Activated CD8-positive, alpha-beta memory T cell treated with anti-CD3 and anti-CD28 coated beads, Interleukin-2, amount 50 U/mL, for 24 hours (primary cell): ENCODE measurements around the gene RBMX.
"Not testable (repeated sequence)": the region's sequence is repeated elsewhere in the genome, so short reads cannot be mapped to it uniquely, and the experiment has no call there.

ENCODE experiments used
- DNase-seq: peaks from one replicate; pipeline ENCODE4 v3.0.0-alpha.2; 2020; ENCODE audit errors: extremely low read depth

The RBMX gene

DNA sequence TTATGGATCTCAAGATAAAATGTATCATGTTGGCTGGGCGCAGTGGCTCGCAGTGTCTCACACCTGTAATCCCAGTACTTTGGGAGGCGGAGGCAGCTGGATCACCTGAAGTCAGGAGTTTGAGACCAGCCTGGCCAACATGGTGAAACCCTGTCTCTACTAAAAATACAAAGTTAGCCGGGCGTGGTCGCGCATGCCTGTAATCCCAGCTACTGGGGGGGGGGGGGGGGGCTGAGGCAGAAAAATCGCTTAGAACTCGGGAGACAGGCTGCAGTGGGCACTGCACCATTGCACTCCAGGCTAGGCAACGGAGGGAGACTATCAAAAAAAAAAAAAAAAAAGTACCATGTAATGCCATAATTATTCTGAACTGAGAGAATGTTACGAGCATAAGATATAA lies 2.1 kb downstream of the RBMX start:
- DNase-seq, result no peak

DNA sequence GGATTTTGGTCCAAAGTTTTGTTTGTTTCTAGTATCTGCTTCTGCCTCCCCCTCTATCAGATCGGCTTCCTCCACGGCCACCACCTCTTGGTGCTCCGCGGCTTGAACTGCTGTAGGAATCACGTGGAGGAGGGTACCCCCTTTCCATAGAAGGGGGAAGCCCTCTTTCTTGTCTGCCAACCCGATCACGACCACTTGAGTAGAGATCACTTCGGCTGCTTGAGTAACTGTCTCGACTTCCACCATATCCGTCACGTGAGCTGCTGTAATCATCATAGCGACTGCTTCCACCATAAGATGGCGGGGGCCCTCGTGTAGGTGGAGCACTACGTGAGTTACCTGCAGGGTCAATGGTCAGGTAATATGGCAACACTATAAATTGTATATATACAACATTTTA lies 6.4 kb downstream of the RBMX start:
- DNase-seq, result not testable (repeated sequence)

DNA sequence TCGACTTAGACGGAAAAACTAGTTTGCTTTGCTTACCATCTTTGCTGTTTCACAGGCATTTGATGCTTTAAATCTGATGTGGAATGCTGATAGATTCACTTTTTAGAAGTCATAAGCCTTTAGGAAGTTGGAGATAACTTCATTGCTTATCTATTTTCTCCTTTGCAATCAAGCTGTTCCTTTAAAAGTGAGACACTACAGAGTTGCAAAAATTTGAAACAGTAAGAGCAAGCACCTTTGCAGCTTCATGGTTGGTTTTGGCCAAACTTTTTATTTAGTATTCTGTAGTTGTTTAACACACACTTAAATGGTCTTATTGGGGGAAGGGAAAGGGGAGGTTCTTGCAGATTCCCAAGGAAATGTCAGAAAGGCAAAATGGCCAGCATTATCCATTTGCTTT lies 7.3 kb downstream of the RBMX start:
- not testable (repeated sequence) for DNase-seq

DNA sequence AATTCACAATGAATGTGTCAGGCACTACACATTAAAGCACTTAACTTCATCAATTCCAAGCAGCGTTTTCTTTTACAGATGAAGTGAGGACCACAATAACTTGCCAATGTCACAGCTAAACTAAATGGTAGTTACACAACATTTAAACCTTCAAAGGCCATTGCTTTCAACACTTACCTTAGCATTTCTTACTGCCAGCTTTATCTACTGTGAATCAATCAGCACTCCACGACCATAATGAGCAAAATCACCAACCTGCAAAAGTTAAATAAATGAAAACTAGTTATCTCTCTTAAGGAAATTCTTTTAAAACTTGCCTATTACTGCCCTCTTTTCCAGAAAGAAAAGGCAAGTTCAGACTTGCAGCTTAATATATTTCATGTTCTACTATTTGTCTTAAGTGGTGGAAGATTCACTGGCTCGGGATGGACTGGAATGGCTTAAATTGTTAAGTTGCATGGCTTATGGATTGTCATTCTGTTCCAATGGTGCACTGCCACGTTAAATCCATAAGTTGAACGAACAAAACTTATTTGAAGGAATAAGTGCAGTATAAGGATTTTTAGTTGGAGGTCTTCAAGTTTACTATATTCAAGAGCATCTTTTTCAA lies 8.3 kb downstream of the RBMX start:
- DNase-seq, result no peak

DNA sequence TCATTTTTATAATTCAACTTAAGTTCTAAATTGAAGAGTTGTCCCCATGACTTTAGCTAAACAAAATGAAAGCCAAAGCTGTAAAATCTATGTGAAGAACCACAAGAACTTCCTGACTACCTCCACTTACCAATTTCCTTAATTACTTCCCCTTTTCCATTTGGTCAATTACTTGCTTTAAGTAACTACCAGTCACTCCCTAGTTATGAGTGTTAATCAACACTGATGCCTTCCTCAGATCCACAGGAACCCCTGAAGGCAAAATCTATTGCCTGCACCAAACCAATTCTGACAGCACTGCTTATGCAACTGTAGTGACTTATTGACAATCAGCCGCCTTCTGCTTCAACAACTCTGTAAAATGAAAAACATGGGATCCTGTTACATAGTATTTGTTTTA lies 10.5 kb downstream of the RBMX start:
- DNase-seq, result no peak

DNA sequence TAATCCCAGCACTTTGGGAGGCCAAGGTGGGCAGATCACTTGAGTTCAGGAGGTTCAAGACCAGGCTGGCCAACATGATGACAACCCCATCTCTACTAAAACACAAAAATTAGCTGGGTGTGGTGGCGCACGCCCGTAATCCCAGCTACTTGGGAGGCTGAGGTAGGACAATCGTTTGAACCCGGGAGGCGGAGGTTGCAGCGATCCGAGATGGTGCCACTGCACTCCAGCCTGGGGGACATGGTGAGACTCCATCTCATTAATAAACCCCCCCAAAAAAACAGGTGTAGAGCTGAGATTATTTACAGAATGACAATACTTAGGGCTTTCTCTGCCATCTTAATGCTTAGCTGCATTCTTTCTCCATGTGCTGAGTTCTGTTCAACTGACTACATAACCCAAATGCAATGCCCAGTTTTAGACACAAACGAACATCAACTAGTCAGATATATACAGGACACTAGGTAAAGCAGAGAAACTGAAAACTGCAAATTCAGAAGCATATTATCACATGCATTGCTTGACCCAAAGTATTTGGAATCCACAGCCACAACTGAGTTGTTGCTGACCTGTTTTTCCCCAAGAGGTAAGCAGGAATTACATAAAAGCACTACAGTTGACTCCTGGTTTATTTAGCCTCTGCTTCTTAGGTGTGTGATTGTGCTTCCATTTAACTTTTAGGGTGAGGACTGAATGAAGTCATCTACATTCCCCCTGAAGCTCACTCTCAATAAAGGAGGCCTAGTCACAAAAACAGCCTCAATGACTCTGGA lies 12.1 kb downstream of the RBMX start:
- DNase-seq, result no peak

DNA sequence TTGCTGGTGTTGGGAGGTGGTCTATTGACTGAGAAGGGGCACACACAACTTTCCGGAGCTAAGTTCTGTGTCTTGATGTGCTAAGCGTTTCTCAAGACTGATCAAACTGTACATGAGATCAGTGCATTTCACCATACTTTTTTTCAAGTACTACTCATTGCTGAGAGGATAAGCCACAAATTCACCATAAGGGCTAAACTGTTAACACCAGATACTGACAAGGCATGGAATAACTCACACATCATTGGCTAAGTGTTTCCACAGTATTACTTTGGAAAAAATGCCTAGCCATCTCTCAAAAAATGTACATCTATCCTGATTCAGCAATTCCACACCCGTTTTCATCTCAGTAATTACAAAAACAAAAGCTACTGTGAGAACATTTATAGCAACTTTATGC lies 13.0 kb downstream of the RBMX start:
- DNase-seq, result no peak

DNA sequence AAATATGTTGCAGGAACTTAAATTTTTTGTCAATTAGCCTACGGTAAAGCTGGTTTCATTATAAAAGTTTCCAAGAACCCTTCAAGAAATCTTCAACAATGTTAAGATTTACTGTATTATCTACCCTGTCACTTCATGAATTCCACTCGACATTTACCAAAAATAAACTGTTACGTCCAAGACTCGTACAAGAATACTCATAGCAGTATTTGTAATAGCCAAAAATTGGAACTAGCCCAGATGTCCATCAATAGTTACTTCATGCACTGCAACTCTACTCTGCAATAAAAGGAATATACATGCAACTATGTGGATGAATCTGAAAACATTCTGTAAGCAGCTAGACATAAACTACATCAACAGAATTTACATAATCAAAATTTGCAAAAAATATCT lies 13.4 kb downstream of the RBMX start:
- DNase-seq, result no peak

DNA sequence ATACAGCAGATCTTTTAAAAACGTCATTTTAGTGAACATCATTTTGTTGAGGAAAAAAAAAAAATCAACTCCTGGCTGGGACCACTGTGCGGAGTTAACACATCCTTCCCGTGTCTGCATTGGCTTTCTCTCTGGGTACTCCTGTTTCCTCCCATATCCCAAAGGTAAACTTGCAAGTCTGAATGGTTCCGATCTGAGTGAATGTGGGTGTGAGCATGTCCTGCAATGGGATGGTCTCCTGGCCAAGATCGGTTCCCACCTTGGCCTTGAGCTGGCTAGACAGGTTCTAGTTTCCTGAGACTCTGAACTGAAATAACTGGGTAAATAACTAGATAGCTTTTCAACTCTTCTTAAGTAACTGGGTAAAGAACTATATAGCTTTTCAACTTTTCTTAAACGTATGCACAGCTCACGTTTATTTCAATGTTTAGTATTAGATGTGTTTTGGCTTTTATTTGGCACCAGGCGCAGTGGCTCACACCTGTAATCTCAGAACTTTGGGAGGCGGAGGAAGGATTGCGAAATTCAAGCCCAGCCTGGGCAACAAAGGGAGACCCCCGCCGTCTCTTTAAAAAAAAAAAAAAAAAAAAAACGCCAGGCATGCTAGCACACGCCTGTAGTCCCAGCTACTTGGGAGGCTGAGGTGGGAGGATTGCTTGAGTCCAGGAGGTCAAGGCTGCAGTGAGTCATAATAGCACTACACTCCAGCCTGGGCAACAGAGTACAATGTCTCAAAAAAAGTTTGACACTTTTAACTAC lies 14.0 kb downstream of the RBMX start:
- no peak for DNase-seq

DNA sequence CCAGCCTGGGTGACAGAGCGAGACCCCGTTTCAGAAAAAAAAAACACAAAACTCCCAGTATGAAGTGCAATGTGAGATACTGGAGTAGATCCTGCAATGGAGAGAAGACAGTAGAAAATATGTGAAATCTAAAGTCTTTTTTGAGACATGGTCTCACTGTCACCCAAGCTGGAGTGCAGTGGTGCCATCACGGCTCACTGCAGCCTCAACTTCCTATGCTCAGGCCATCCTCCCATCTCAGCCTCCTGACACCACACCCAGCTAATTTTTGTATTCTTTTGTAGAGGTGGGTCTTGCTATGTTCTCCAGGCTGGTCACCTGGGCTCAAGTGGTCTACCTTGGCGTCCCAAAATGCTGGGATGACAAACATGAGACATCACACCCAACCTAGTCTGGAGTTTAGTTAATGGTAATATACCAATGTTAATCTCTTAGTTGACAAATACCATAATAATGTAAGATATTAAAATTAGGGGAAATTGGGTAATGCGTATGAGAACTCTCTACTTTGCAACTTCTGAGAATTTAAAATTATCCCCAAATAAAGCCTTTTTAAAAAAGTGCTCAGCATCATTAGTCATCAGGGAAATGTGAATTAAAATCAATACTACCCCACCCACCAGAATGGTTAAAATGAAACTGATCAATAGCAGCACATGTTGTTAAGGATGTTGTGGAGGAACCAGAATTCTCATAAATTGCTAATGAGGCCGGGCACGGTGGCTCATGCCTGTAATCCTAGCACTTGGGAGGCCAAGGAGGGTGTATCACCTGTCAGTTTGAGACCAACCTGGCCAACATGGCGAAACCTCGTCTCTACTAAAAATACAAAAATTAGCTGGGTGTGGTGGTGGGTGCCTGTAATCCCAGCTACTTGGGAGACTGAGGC lies 15.0 kb downstream of the RBMX start:
- DNase-seq, result no peak

DNA sequence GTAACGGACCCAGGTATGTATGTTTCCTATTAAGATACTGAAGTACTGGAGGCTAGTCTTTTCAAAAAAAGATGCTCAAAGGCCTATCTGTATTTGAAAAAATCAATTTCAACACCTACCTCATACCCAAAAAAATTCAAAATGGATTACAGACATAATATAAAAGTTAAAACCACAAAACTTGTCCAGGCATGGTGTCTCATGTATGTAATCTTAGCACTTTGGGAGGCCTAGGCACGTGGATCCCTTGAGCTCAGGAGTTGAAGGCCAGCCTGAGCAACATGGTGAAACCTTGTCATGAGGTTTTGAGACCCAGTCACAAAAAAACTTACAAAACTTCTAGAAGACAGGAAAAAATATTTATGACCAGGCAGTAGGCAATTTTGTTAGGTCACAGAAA lies 16.7 kb downstream of the RBMX start:
- DNase-seq, result no peak

DNA sequence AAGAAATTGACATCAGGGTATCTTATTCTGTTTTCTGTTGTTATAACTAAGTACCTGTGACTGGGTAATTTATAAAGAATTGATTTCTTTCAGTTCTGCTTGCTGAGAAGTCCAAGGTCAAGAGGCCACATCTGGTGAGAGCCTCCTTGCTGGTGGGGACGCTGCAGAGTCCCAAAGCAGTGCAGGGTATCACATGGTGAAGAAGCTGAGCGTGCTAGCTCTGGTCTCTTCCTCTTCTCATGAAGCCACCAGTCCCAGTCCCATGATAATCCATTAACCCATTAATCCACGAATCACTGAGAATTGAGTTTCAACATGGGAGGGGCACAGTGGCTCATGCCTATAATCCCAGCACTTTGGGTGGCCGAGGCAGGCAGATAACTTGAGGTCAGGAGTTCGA lies 18.0 kb downstream of the RBMX start:
- no peak for DNase-seq

DNA sequence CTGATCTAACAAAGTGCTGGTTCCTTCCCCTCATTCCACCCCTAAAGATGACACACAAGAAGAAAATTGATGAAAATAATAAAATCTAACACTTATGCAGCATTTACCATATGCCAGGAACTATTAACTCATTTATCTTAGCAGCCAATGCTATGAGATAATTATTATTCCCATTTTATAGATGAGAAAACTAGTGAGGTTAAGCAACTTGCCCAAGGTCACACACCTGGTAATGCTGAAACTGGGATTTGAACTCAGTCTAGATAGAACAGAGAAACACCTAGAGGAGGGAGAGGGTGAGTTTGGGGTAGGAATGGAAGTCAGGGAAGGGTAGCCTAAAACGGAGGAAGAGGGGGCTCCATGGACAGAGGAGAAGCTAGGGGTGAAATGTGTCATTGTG lies 18.6 kb downstream of the RBMX start:
- DNase-seq, result no peak

DNA sequence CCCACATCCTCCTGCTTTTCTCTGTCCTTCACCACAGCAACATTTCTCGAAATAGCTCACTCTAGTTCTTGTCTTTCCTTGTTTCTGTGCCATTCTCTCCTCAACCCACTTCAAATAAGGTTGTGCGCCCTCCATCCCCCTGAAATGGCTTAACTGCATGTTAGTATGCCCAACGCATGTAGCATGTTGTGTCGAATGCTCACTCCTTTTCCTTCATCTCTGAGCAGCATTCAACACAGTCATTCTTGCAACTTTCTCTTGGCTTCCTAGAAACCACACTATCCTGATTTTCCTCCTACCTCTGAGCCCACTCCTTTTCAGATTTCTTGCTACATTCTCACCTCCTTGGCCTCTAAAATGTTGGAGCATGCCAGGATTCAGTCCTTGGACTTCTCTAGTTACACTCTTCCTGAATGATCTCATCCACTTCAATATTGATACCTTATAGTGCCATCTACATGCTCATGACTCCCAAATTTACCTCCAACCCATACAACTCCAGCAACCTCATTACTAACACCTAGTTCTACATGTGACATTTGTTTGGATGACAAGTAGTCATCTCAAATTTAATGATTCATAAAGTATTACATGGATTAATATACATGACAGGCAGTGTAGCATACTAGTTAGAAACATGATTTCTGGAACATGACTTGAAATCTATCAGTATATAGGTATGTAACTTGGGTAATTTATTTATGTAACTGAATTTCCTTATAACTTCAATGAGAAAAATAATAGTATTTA lies 22.3 kb downstream of the RBMX start:
- DNase-seq, result no peak

DNA sequence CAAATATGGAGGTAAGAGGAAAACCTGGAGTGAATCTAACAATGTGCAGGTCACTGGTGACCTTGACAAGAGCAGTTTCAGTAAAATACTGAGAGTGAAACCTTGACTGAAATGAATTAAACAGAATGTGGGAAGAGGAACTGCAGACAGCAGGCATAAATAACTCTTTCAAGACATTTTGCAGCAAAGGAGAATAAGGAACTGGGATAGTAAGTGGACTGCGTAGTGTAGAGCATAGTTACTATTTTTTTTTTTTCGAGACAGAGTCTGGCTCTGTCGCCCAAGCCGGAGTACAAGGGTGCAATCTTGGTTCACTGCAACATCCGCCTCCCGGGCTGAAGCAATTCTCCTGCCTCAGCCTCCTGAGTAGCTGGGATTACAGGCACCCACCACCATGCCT lies 24.0 kb downstream of the RBMX start:
- no peak for DNase-seq

DNA sequence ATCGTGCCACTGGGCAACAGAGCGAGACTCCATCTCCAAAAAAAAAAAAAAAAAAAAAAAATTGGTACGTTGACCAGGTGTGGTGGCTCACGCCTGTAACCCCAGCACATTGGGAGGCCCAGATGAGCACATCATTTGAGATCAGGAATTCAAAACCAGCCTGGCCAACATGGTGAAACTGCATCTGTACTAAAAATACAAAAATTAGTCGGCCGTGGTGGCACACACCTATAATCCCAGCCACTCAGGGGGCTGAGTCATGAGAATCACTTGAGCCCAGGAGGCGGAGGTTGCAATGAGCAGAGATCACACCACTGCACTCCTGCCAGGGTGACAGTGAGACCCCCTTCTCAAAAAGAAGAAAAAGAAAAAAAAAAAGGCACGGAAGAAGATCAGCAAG lies 24.5 kb downstream of the RBMX start:
- DNase-seq, result no peak

DNA sequence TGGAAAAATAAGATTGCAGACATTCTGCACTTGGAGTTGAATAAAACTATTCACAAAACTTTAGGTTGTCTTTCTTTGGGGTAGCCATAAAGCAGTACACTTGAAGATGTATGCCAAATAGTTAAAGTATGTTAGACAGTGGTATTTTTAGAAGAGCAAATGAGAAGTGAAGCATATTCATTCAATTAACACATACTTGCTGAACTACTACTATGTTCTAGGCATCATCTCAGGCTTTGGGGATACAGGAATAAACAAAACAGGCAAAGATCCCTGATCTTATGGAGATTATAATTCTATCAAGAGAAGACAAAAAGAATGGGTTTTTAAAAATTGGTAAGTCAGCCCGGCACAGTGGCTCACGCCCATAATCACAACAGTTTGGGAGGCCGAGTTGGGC lies 29.0 kb downstream of the RBMX start:
- DNase-seq, result no peak

DNA sequence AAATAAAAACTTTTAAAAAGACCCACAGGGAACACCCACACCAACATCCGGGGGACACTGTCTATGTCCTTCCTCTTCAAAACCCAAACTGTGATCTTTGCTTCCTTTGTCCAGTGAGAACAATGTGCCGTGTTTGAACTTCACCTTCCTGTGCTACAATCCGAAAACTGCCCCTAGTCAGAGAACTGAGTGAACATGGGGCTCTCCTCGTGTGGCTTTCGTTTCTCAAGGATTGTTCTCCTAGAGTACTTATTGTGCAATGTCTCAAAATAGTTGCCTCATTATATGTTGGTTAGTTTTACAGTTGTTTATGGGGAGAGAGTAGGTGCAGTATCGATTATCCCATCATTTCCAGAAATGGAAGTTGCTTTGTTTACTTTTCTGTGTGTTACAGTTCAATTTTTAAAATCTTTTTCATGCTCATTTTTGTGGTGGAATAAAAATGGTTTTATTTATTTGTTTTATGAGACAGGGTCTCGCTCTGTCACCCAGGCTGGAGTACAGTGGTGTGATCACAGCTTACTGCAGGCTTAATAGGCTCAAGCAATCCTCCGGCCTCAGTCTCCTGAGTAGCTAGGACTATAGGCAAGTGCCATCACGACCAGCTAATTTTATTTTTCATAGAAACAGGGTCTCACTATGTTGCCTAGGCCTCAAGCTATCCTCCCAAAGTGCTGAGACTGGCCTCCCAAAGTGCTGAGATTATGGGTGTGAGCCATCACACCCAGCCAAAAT lies 29.9 kb downstream of the RBMX start:
- DNase-seq, result no peak

DNA sequence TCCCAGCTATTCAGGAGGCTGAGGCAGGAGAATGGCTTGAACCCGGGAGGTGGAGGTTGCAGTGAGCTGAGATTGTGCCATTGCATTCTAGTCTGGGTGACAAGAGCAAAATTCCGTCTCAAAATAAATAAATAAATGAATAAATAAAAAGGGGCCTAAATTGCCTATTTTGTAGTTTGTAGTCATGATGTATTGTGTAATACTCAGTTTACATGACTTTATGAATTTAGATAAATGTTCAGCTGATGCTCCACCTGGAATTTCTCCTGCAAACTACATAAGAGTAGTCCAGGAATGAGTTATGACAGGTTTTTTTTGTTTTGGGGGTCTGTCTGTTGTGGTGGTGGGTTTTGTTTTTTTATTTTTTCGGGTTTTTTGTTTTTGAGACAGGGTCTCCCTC lies 31.1 kb downstream of the RBMX start:
- DNase-seq, result no peak

DNA sequence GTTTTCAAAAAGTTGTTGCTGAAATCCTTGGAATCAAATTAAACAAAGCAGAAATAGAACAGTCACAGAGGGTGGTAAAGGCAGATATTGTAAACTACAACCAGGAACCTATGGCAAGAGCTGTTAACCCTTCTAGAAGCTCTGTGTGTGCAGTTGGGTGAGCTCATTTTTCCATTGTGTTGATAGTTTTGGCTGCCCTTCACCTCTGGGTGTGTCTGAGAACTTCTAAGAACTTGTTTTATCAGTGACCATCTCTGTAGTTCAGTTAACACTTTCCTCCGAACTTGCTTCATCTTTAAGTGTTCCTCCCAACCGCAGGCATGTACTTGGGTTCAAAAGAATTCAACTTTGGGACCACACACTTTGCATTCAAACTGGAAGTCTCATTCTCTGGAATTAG lies 32.7 kb downstream of the RBMX start:
- no peak for DNase-seq

DNA sequence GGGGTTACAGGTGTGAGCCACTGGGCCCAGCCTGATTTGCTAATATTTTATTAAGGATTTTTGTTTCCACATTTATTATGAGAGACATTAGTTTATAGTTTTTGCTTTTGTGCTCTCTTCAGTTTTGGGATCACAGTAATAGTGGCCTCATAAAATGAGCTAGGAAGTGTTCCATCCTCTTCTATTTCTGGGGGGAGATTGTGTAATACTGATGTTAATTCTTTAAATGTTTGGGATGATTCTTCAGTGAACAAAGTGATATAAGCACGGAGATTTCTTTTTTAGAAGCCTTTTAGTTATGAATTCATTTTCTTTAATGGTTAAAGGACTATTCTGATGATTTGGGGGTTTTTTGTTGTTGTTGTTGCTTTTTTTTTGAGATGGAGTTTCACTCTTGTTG lies 41.3 kb downstream of the RBMX start:
- no peak for DNase-seq
